Astrocyte of the spinal cord (primary cell): ENCODE measurements around the gene LARP6.

ENCODE experiments used
- DNase-seq: peaks from one replicate; pipeline ENCODE4 v3.0.0; 2011; ENCODE audit warnings: low read depth, low spot score
- H3K4me3 ChIP-seq: 2 replicates; pipeline ENCODE4 v1.5.1; 2011; ENCODE audit warnings: low read depth, mild to moderate bottlenecking, low read length, moderate library complexity
- CTCF ChIP-seq: IDR thresholded peaks from 2 replicates; pipeline ENCODE4 v1.5.1; 2012; ENCODE audit warnings: low read depth, mild to moderate bottlenecking, low read length, inconsistent platforms
- in situ Hi-C: cut with HindIII; loops from 2 replicates; pipeline ENCODE4 v1.10.0; 2017; ENCODE audit warnings: low sequenced_read_pairs

Gene LARP6

GRCh38 chr15:70852501-70853317, 1.2 kb downstream of the LARP6 start:
- in situ Hi-C loops = no loop called here
- no peak for TF ChIP-seq CTCF
- H3K4me3 ChIP-seq = peak overlapping the region; percentile 67
- DNase-seq = peak; percentile 75

- no peak for DNase-seq
- H3K4me3 ChIP-seq = peak overlapping the region; percentile 67
- no peak for TF ChIP-seq CTCF
- in situ Hi-C loops = no loop called here
Observed at GRCh38 chr15:70851889-70852288, 2.1 kb downstream of the LARP6 start.

GRCh38 chr15:70845602-70846360, 8.2 kb downstream of the LARP6 start:
- no peak overlapping the region for H3K4me3 ChIP-seq
- in situ Hi-C loops = no loop called here
- DNase-seq = no peak
- no peak for TF ChIP-seq CTCF

- in situ Hi-C loops = no loop called here
- no peak for TF ChIP-seq CTCF
- H3K4me3 ChIP-seq = no peak overlapping the region
- no peak for DNase-seq
Observed at GRCh38 chr15:70837476-70837875, 16.5 kb downstream of the LARP6 start.

- in situ Hi-C loops = no loop called here
- no peak for DNase-seq
- no peak overlapping the region for H3K4me3 ChIP-seq
- TF ChIP-seq CTCF = no peak
Observed at GRCh38 chr15:70835841-70836240, 18.1 kb downstream of the LARP6 start.

GRCh38 chr15:70835415-70835814, 18.5 kb downstream of the LARP6 start:
- TF ChIP-seq CTCF = no peak
- in situ Hi-C loops = no loop called here
- no peak overlapping the region for H3K4me3 ChIP-seq
- no peak for DNase-seq
